ENCODE data around the gene BNC2.

The BNC2 gene

GRCh38 chr9:16718296-16718695 lies 152.2 kb downstream of the BNC2 start:
- FAIRE-seq (no peak), DNase-seq (ENCODE audit: low spot score) (no peak)

- no peak for FAIRE-seq
- DNase-seq (ENCODE audit: low spot score), result no peak
These were observed 153.9 kb downstream of the BNC2 start for GRCh38 chr9:16716601-16717000.

- DNase-seq (ENCODE audit: low spot score), result no peak
- no peak for FAIRE-seq
These were observed 155.1 kb downstream of the BNC2 start for GRCh38 chr9:16715404-16715803.

- no peak for DNase-seq (ENCODE audit: low spot score)
- no peak for FAIRE-seq
These were observed 157.7 kb downstream of the BNC2 start for GRCh38 chr9:16712787-16713186.

- DNase-seq (ENCODE audit: low spot score), result no peak
- FAIRE-seq, result no peak
These were observed 159.6 kb downstream of the BNC2 start for GRCh38 chr9:16710888-16711287.

- FAIRE-seq, result no peak
- no peak for DNase-seq (ENCODE audit: low spot score)
These were observed 160.5 kb downstream of the BNC2 start for GRCh38 chr9:16709924-16710323.

GRCh38 chr9:16708656-16709435 lies 161.6 kb downstream of the BNC2 start:
- DNase-seq (ENCODE audit: low spot score) (no peak), FAIRE-seq (no peak)

- FAIRE-seq (no peak), DNase-seq (ENCODE audit: low spot score) (peak; percentile 81)
These were observed 165.3 kb downstream of the BNC2 start for GRCh38 chr9:16705111-16705604.

GRCh38 chr9:16704116-16705110 lies 166.1 kb downstream of the BNC2 start:
- FAIRE-seq (no peak), DNase-seq (ENCODE audit: low spot score) (peak; percentile 40)

- FAIRE-seq (no peak), DNase-seq (ENCODE audit: low spot score) (no peak)
These were observed 169.1 kb downstream of the BNC2 start for GRCh38 chr9:16701347-16701746.

GRCh38 chr9:16693616-16694015 lies 176.9 kb downstream of the BNC2 start:
- no peak for FAIRE-seq
- DNase-seq (ENCODE audit: low spot score), result no peak

- DNase-seq (ENCODE audit: low spot score) (no peak), FAIRE-seq (no peak)
These were observed 179.8 kb downstream of the BNC2 start for GRCh38 chr9:16690628-16691027.

- FAIRE-seq (no peak), DNase-seq (ENCODE audit: low spot score) (no peak)
These were observed 180.3 kb downstream of the BNC2 start for GRCh38 chr9:16690205-16690604.

- DNase-seq (ENCODE audit: low spot score) (no peak), FAIRE-seq (no peak)
These were observed 181.0 kb downstream of the BNC2 start for GRCh38 chr9:16689351-16689938.

- FAIRE-seq, result no peak
These were observed 181.7 kb downstream of the BNC2 start for GRCh38 chr9:16688814-16689213.

GRCh38 chr9:16687678-16688369 lies 182.6 kb downstream of the BNC2 start:
- DNase-seq (ENCODE audit: low spot score), result no peak
- no peak for FAIRE-seq

More at GRCh38 chr9:16688814-16689213, 181.7 kb downstream of the BNC2 start:
- DNase-seq (ENCODE audit: low spot score), result no peak

- FAIRE-seq (no peak), DNase-seq (ENCODE audit: low spot score) (no peak)
These were observed 187.1 kb downstream of the BNC2 start for GRCh38 chr9:16683326-16683725.

- DNase-seq (ENCODE audit: low spot score) (no peak), FAIRE-seq (no peak)
These were observed 188.2 kb downstream of the BNC2 start for GRCh38 chr9:16682273-16682672.

- DNase-seq (ENCODE audit: low spot score) (no peak), FAIRE-seq (no peak)
These were observed 188.8 kb downstream of the BNC2 start for GRCh38 chr9:16681652-16681987.

- DNase-seq (ENCODE audit: low spot score) (no peak), FAIRE-seq (no peak)
These were observed 189.4 kb downstream of the BNC2 start for GRCh38 chr9:16680975-16681651.

- FAIRE-seq, result no peak
These were observed 189.9 kb downstream of the BNC2 start for GRCh38 chr9:16680541-16680940.

More at GRCh38 chr9:16680541-16680940, 189.9 kb downstream of the BNC2 start:
- DNase-seq (ENCODE audit: low spot score), result no peak
